Neural cell (in vitro differentiated cells): ENCODE results near the gene RERE. TPM values are rescaled to one million over a fixed set of nuclear protein-coding genes. Genes with fewer than 3 reads are reported as not detected.
"Not testable (repeated sequence)": the region's sequence is repeated elsewhere in the genome, so short reads cannot be mapped to it uniquely, and the experiment has no call there.

Experiments
- H2AFZ ChIP-seq: fragments of 200-600, 300-800 bp; sonication (generic), shearing (Covaris generic); 2 replicates; pipeline ENCODE4 v1.6.0; 2014; ENCODE audit warnings: low read depth, mild to moderate bottlenecking, antibody characterized with exemption, low read length, moderate library complexity
- H3F3A ChIP-seq: fragments of 200-600 bp; shearing (Covaris generic); 2 replicates; pipeline ENCODE4 v1.6.1; 2016; ENCODE audit warnings: mild to moderate bottlenecking, moderate library complexity, mixed read lengths, antibody characterized with exemption, low read length; ENCODE audit not compliant: insufficient read depth, poor library complexity, severe bottlenecking
- H3K27ac ChIP-seq: fragments of 200-600, 300-800 bp; sonication (generic), shearing (Covaris generic); 2 replicates; pipeline ENCODE4 v1.5.1; 2014; ENCODE audit warnings: mild to moderate bottlenecking, low read length, moderate library complexity
- H3K27me3 ChIP-seq: fragments of 300-800, 200-600 bp; sonication (generic), shearing (Covaris generic); 2 replicates; pipeline ENCODE4 v1.6.0; 2014; ENCODE audit warnings: mild to moderate bottlenecking, low read depth, low read length, moderate library complexity; ENCODE audit not compliant: insufficient read depth
- H3K36me3 ChIP-seq: fragments of 300-800, 200-600 bp; sonication (generic), shearing (Covaris generic); 2 replicates; pipeline ENCODE4 v1.5.1; 2014; ENCODE audit warnings: mild to moderate bottlenecking, antibody characterized with exemption, low read length, moderate library complexity; ENCODE audit not compliant: insufficient read depth
- H3K4me2 ChIP-seq: fragments of 300-800, 200-600 bp; sonication (generic), shearing (Covaris generic); 2 replicates; pipeline ENCODE4 v1.6.0; 2014; ENCODE audit warnings: mild to moderate bottlenecking, low read length
- H3K4me3 ChIP-seq: fragments of 300-800, 200-600 bp; sonication (generic), shearing (Covaris generic); 2 replicates; pipeline ENCODE4 v1.5.1; 2014; ENCODE audit warnings: mild to moderate bottlenecking, low read length, moderate library complexity
- H3K79me2 ChIP-seq: fragments of 200-600 bp; shearing (Covaris generic); replicated peaks from 2 replicates; pipeline ENCODE4 v1.6.0; 2014; ENCODE audit warnings: mild to moderate bottlenecking, low read length, moderate library complexity; ENCODE audit not compliant: insufficient read depth
- H3K9ac ChIP-seq: fragments of 300-800, 200-600 bp; sonication (generic), shearing (Covaris generic); 2 replicates; pipeline ENCODE4 v1.6.1; 2016; ENCODE audit warnings: mild to moderate bottlenecking, low read length, mixed read lengths
- H3K9me2 ChIP-seq: fragments of 200-600 bp; shearing (Covaris generic); 2 replicates; pipeline ENCODE4 v1.6.1; 2016; ENCODE audit warnings: mild to moderate bottlenecking, low read length, mixed read lengths; ENCODE audit not compliant: insufficient read depth
- H3K9me3 ChIP-seq: fragments of 200-600, 300-800 bp; sonication (generic), shearing (Covaris generic); 2 replicates; pipeline ENCODE4 v1.6.1; 2016; ENCODE audit warnings: mild to moderate bottlenecking, mixed run types, low read length, moderate library complexity, mixed read lengths
- H4K20me1 ChIP-seq: fragments of 200-600 bp; shearing (Covaris generic); 2 replicates; pipeline ENCODE4 v1.6.1; 2016; ENCODE audit warnings: mild to moderate bottlenecking, mixed run types; ENCODE audit not compliant: insufficient read depth
- EZH2 ChIP-seq: fragments of 200-600, 300-800 bp; shearing (Covaris generic), sonication (generic); IDR thresholded peaks from 2 replicates; pipeline ENCODE4 v1.6.1; 2014; ENCODE audit warnings: antibody characterized with exemption, low read length, borderline replicate concordance, mild to moderate bottlenecking; ENCODE audit not compliant: insufficient read depth, poor library complexity, severe bottlenecking
- MXI1 ChIP-seq: fragments of 450-650 bp; conservative IDR thresholded peaks from 2 replicates; pipeline ENCODE4 v1.6.1; 2014; ENCODE audit warnings: antibody characterized with exemption, mild to moderate bottlenecking; ENCODE audit not compliant: poor library complexity, severe bottlenecking
- POLR2AphosphoS5 ChIP-seq: IDR thresholded peaks from 2 replicates; pipeline ENCODE4 v1.6.1; 2012
- SMC3 ChIP-seq: fragments of 450-650 bp; conservative IDR thresholded peaks from 2 replicates; pipeline ENCODE4 v1.6.1; 2014; ENCODE audit warnings: antibody characterized with exemption, mild to moderate bottlenecking, moderate library complexity; ENCODE audit not compliant: poor library complexity
- polyA plus RNA-seq: library from polyadenylated mRNA; depleted of rRNA; stranded (reverse); fragments of >200 nt; gene quantifications from 2 replicates; pipeline ENCODE4 v1.2.3, GENCODE V29; 2014
- TF ChIP-seq, protein P1 (sequence below): IDR thresholded peaks from 2 replicates; pipeline ENCODE4 v1.6.1; 2012; ENCODE audit warnings: borderline replicate concordance
- TF ChIP-seq, protein P2 (sequence below): fragments of 450-650 bp; IDR thresholded peaks from 2 replicates; pipeline ENCODE4 v1.5.1; 2014; ENCODE audit warnings: antibody characterized with exemption, mild to moderate bottlenecking, moderate library complexity; ENCODE audit not compliant: poor library complexity, severe bottlenecking

RERE gene
- polyA plus RNA-seq, 1 donor from 2014 or later, result 21.0 TPM

DNA sequence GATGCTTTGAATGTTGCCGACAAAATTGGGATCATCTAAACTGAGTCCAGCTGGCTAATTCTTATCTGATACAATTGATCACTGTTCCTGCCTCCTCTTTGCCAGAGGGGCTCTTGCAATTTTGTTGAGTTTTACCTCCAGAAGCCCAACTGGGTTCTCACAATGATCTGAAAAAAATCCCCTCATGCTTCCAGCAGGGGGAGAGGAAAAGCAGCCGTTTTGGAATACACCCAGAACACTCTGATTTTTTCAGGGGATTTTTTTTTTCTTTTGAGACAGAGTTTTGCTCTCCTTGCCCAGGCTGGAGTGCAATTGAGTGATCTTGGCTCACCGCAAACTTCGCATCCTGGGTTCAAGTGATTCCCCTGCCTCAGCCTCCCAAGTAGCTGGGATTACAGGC lies 13.9 kb upstream of the RERE start:
- Histone ChIP-seq H4K20me1 (no peaks in the 10 kb centered on the region), H3K27me3 (no peaks in the 10 kb centered on the region), H3F3A (no peaks in the 10 kb centered on the region), H3K27ac (no peak overlapping the region), H2AFZ (no peak overlapping the region), H3K4me2 (no peak overlapping the region), H3K9me2 (no peaks in the 10 kb centered on the region), H3K36me3 (no peaks in the 10 kb centered on the region), H3K4me3 (no peak overlapping the region), H3K9me3 (no peaks in the 10 kb centered on the region), H3K79me2 (no peaks in the 10 kb centered on the region), H3K9ac (no peak overlapping the region)
- no peak for TF ChIP-seq POLR2AphosphoS5
- TF ChIP-seq, protein P1, sequence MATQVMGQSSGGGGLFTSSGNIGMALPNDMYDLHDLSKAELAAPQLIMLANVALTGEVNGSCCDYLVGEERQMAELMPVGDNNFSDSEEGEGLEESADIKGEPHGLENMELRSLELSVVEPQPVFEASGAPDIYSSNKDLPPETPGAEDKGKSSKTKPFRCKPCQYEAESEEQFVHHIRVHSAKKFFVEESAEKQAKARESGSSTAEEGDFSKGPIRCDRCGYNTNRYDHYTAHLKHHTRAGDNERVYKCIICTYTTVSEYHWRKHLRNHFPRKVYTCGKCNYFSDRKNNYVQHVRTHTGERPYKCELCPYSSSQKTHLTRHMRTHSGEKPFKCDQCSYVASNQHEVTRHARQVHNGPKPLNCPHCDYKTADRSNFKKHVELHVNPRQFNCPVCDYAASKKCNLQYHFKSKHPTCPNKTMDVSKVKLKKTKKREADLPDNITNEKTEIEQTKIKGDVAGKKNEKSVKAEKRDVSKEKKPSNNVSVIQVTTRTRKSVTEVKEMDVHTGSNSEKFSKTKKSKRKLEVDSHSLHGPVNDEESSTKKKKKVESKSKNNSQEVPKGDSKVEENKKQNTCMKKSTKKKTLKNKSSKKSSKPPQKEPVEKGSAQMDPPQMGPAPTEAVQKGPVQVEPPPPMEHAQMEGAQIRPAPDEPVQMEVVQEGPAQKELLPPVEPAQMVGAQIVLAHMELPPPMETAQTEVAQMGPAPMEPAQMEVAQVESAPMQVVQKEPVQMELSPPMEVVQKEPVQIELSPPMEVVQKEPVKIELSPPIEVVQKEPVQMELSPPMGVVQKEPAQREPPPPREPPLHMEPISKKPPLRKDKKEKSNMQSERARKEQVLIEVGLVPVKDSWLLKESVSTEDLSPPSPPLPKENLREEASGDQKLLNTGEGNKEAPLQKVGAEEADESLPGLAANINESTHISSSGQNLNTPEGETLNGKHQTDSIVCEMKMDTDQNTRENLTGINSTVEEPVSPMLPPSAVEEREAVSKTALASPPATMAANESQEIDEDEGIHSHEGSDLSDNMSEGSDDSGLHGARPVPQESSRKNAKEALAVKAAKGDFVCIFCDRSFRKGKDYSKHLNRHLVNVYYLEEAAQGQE, result no peak

DNA sequence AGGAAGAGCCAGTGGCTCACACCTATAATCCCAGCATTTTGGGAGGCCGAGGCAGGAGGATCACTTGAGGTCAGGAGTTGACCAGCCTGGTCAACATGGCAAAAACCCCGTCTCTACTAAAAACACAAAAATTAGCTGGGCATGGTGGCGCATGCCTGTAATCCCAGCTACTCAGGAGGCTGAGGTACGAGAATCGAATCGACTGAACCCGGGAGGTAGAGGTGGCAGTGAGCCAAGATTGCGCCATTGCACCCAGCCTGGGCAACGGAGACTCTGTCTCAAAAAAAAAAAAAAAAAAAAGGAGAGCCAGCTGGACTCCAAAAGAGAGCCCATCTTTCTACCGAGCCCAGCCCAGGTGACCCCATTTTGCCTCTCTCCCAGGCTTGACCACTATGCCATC lies 13.3 kb upstream of the RERE start:
- not testable (repeated sequence) for H3K27ac ChIP-seq, H3K36me3 ChIP-seq, H3K79me2 ChIP-seq, H3K27me3 ChIP-seq, H4K20me1 ChIP-seq, H3K9me3 ChIP-seq, H3K4me3 ChIP-seq, H3F3A ChIP-seq, H3K9ac ChIP-seq, H3K9me2 ChIP-seq, H3K4me2 ChIP-seq, H2AFZ ChIP-seq

DNA sequence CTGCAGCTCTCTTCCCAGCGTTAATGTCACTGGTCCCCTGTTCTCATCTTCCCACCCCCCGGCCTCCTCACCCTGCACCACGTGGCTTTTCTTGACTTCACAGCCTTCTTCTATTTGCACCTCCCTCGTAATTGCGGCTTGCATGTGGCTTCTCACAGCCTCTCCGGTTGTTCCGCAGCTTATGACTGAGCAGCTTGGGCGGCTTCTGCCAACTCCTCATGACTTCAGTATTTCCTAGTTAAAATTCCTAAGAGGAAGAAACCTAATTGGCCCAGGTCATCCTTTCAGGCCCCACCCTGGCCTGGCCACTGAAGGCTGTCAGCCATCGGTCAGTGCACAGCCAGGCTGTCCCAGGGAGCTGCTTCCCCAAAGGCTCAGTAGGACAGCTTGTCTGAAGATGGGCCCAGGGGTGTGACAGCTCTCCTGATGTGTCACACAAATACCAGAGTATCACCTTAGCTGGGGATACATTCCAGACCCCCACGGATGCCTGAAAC lies 8.6 kb upstream of the RERE start:
- Histone ChIP-seq H3K79me2 (no peaks in the 10 kb centered on the region), H3K9me2 (no peaks in the 10 kb centered on the region), H3K9ac (no peak overlapping the region), H3K27me3 (no peaks in the 10 kb centered on the region), H3K4me3 (no peak overlapping the region), H3K9me3 (no peaks in the 10 kb centered on the region), H3K27ac (no peak overlapping the region), H2AFZ (no peak overlapping the region), H3F3A (no peaks in the 10 kb centered on the region), H3K4me2 (no peak overlapping the region), H3K36me3 (no peaks in the 10 kb centered on the region), H4K20me1 (no peaks in the 10 kb centered on the region)
- TF ChIP-seq EZH2, result no peak
- no peak for TF ChIP-seq MXI1
- TF ChIP-seq, protein P2, sequence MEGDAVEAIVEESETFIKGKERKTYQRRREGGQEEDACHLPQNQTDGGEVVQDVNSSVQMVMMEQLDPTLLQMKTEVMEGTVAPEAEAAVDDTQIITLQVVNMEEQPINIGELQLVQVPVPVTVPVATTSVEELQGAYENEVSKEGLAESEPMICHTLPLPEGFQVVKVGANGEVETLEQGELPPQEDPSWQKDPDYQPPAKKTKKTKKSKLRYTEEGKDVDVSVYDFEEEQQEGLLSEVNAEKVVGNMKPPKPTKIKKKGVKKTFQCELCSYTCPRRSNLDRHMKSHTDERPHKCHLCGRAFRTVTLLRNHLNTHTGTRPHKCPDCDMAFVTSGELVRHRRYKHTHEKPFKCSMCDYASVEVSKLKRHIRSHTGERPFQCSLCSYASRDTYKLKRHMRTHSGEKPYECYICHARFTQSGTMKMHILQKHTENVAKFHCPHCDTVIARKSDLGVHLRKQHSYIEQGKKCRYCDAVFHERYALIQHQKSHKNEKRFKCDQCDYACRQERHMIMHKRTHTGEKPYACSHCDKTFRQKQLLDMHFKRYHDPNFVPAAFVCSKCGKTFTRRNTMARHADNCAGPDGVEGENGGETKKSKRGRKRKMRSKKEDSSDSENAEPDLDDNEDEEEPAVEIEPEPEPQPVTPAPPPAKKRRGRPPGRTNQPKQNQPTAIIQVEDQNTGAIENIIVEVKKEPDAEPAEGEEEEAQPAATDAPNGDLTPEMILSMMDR, result no peak
- TF ChIP-seq SMC3, result no peak
